ENCODE results near the gene PLXNB2. TPM values are rescaled to one million over a fixed set of nuclear protein-coding genes. Genes with fewer than 3 reads are reported as not detected.

The PLXNB2 gene
- total and polyA plus RNA-seq, 2 of the 4 experiments (the other 2 are of a cell fraction), result 73.1 to 202 TPM

DNA sequence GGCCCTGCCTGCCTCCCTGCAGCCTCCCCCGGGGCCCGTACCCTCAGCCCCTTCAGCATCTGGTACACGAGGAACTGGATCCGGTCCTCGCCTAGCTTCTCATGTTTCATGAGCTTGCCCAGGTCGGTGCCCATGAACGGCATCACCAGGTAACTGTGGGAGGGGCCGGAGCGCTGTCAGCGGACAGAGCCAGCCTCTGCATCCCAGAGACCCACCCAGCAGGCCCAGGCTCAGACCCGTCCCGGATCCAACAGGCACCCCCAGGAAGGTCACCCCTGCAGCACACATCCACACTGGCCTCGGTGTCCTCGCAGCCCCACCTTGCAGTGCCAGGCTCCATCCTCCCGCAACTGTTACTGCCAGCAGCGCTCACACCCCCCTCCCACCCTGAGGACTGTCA, 50.4 kb downstream of the PLXNB2 start (continued):
- no peak for TF ChIP-seq MAZ (IDR thresholded peaks at IDR 0.05; ENCODE audit: borderline replicate concordance, low read depth, low read length)
- no peak for TF ChIP-seq RFX5 (IDR thresholded peaks at IDR 0.05; ENCODE audit: low read depth, low read length)
- TF ChIP-seq MAFK (IDR thresholded peaks at IDR 0.05; ENCODE audit: low read depth, low read length), result no peak
- TF ChIP-seq CEBPB (IDR thresholded peaks at IDR 0.05; ENCODE audit: low read depth, low read length), result no peak

- H3K9me3 ChIP-seq (ENCODE audit: control insufficient read depth, insufficient read depth, low read length), result no peaks in the 10 kb centered on the region
- no peak overlapping the region for H3K4ac ChIP-seq (ENCODE audit: low read depth, low read length)
- H2BK20ac ChIP-seq (ENCODE audit: low read depth, low read length), result no peak overlapping the region
- H3K27me3 ChIP-seq (ENCODE audit: control insufficient read depth, insufficient read depth, low read length), result no peaks in the 10 kb centered on the region
- H4K8ac ChIP-seq (ENCODE audit: low read depth in 2 of 2, low read length in 2 of 2), result no peak overlapping the region
- H2BK5ac ChIP-seq (ENCODE audit: low read depth, low read length, poor library complexity, severe bottlenecking), result no peak overlapping the region
- peaks cover 9 to 38% of the 10 kb centered on the region in 2 experiments; a peak in 3 of 4 replicates for H3K79me1 ChIP-seq (ENCODE audit: low read depth in 1 of 2, low read length in 2 of 2)
- H3K4me3 ChIP-seq (ENCODE audit: insufficient read depth, low read depth, low read length), result no peak overlapping the region
- H3K18ac ChIP-seq (ENCODE audit: low read depth, low read length), result no peak overlapping the region
- H3K23ac ChIP-seq (ENCODE audit: low read depth, low read length), result no peak overlapping the region
- H3K4me2 ChIP-seq (ENCODE audit: low read depth, low read length), result no peak overlapping the region
- H3K14ac ChIP-seq (replicated peaks; ENCODE audit: low read depth, low read length), result no peak overlapping the region
- in situ Hi-C loops (cut with MboI; ENCODE audit: low sequenced_read_pairs) (no loop called here), intact Hi-C loops (cut with micrococcal nuclease) (no loop called here), dilution Hi-C loops (cut with HindIII; ENCODE audit: low sequenced_read_pairs, unreplicated experiment) (no loop called here)
- no peak for ATAC-seq (ENCODE audit: low read depth)
- H3K9ac ChIP-seq (ENCODE audit: low read depth, low read length), result no peak overlapping the region
- ChIA-PET CTCF (no interaction called here), POLR2A (ENCODE audit: unreplicated experiment) (no interaction called here)
- no peak overlapping the region for H4K5ac ChIP-seq (ENCODE audit: low read depth, low read length)
- H4K20me1 ChIP-seq (ENCODE audit: insufficient read depth, low read length), result peaks cover 36% of the 10 kb centered on the region
- no peak overlapping the region for H3K56ac ChIP-seq (ENCODE audit: extremely low read depth, insufficient read depth, low read length)
- no peak overlapping the region for H2BK120ac ChIP-seq (ENCODE audit: low read depth, low read length)
- H3K36me3 ChIP-seq (ENCODE audit: control insufficient read depth, insufficient read depth, low read length), result peaks cover 35% of the 10 kb centered on the region; the same call in 1 of the 2 replicates
- no peaks in the 10 kb centered on the region for H3K9me1 ChIP-seq (ENCODE audit: insufficient read depth, low read length)
- peaks cover 9% of the 10 kb centered on the region for H3K4me1 ChIP-seq (ENCODE audit: control insufficient read depth, insufficient read depth, low read length)
- no TSS peak for BruUV-seq (replicated peaks)
- peak overlapping the region; percentile 24 for H2AK9ac ChIP-seq (replicated peaks; ENCODE audit: low read depth, low read length, poor library complexity)
- H4K91ac ChIP-seq (ENCODE audit: insufficient read depth, low read depth, low read length), result no peak overlapping the region
- no CpG with 5 or more reads among the region's 12 CpGs for WGBS, 2 experiments (ENCODE audit: extremely low coverage in 2 of 2, insufficient read length in 1 of 2)
- DNase-seq, result no peak
- H3K27ac ChIP-seq (ENCODE audit: insufficient read depth, low read length), result no peak overlapping the region
- H2AFZ ChIP-seq (replicated peaks; ENCODE audit: low read length, poor library complexity), result no peak overlapping the region
- no peak overlapping the region for H2AK5ac ChIP-seq (ENCODE audit: low read depth, low read length)
- no peak overlapping the region for H2BK15ac ChIP-seq (ENCODE audit: low read depth, low read length)
- TF ChIP-seq BHLHE40 (IDR thresholded peaks at IDR 0.05; ENCODE audit: low read depth, low read length), result no peak
- TF ChIP-seq CHD1 (IDR thresholded peaks at IDR 0.05; ENCODE audit: low read depth, low read length), result no peak
- TF ChIP-seq SMC3 (IDR thresholded peaks at IDR 0.05; ENCODE audit: low read depth, low read length), result no peak
- TF ChIP-seq NFE2L2 (IDR thresholded peaks at IDR 0.05; ENCODE audit: low read depth, low read length), result no peak
- TF ChIP-seq MAFK (IDR thresholded peaks at IDR 0.05; ENCODE audit: low read depth, low read length), result no peak
- TF ChIP-seq POLR2A (IDR thresholded peaks at IDR 0.05; ENCODE audit: low read depth, low read length), result no peak
- TF ChIP-seq CEBPB (IDR thresholded peaks at IDR 0.05; ENCODE audit: low read depth, low read length), result no peak
- TF ChIP-seq, protein P1, sequence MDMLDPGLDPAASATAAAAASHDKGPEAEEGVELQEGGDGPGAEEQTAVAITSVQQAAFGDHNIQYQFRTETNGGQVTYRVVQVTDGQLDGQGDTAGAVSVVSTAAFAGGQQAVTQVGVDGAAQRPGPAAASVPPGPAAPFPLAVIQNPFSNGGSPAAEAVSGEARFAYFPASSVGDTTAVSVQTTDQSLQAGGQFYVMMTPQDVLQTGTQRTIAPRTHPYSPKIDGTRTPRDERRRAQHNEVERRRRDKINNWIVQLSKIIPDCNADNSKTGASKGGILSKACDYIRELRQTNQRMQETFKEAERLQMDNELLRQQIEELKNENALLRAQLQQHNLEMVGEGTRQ (IDR thresholded peaks at IDR 0.05; ENCODE audit: low read depth, low read length), result no peak
- TF ChIP-seq, protein P2, sequence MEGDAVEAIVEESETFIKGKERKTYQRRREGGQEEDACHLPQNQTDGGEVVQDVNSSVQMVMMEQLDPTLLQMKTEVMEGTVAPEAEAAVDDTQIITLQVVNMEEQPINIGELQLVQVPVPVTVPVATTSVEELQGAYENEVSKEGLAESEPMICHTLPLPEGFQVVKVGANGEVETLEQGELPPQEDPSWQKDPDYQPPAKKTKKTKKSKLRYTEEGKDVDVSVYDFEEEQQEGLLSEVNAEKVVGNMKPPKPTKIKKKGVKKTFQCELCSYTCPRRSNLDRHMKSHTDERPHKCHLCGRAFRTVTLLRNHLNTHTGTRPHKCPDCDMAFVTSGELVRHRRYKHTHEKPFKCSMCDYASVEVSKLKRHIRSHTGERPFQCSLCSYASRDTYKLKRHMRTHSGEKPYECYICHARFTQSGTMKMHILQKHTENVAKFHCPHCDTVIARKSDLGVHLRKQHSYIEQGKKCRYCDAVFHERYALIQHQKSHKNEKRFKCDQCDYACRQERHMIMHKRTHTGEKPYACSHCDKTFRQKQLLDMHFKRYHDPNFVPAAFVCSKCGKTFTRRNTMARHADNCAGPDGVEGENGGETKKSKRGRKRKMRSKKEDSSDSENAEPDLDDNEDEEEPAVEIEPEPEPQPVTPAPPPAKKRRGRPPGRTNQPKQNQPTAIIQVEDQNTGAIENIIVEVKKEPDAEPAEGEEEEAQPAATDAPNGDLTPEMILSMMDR (conservative IDR thresholded peaks at IDR 0.05; ENCODE audit: low read depth, low read length), result no peak
- TF ChIP-seq FOS (IDR thresholded peaks at IDR 0.05; ENCODE audit: low read depth, low read length), result no peak
- TF ChIP-seq RAD21 (IDR thresholded peaks at IDR 0.05; ENCODE audit: low read length), result no peak
- TF ChIP-seq MXI1 (IDR thresholded peaks at IDR 0.05; ENCODE audit: borderline replicate concordance, low read depth, low read length), result no peak
These were observed 51.1 kb downstream of the PLXNB2 start for GRCh38 chr22:50256258-50256862.
